HUDEP-2 (cell line): ENCODE measurements around the gene EPHB2.

Experiments
- DNase-seq, 76 experiments: peaks; one replicate each; lab custom pipeline; 2025; ENCODE audit not compliant: unreplicated experiment in 76 of 76; lab: John Stamatoyannopoulos, UW

EPHB2 gene

DNA sequence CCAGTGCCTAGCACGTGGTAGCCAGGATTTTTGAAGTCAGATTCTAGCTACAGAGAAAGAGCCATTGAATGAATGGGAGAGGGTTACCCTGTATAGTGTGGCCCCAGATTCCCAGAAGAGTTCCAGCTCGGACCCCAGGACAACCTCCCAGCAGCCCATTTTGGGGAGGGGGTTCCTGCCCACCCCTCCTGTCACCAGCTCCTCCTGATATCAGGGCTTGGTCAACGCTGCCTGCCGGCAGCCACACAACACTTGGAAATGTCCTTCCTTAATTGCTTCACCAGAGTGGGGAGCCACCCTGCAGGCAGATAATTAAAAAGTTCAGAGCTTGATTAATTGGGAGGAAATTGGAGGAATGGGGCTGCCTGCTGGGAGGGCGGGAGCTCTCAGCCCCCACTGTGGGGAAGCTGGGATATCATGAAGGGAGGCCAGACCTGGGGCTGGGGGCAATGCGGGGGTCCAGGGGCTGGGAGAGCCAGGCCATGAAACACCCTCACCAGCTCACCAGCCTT is 141.6 kb downstream of the EPHB2 start:
- DNase-seq = no peak

GRCh38 chr1:22853651-22854185 is 143.1 kb downstream of the EPHB2 start:
- DNase-seq = no peak

DNA sequence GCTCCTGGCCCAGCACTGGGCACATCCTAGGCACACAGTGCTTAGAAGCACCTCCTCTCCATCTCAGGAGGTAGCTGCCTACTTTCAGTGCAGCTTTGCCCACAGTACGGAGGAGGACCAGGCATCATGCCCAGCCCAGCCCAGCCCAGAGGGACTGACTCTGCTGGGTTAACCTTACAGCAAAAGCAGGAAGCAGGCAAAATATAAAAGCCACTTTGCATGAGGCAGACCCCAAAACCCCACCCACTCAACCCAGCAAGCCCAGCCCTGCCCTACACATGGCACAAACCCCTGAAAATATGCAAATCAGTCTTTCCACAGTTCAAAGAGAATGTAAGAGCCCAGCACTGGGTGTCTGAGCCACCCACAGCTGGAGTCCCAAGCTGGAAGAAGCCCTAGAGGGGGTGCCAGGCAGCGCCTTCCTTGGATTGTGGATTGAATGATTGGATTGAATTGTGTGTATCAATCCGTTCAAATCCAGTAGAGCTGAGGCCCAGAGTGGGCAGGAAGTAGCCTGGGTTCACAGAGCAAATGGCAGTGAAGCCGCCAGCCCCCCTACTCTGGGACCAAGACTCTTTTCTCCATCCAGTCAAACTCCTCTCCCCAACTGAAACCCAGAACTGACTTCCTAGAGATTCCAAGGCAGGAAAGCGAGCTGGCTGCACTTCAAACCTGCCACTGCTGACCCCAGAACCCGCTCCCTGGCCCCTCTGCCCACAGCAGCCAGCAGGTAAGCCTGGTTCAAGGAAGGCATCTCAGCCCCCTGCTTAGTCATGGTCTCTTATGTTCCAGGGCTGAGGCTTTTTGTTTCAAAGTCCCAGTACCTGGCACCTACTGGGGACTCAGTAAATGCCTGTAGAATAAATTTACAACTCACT is 144.3 kb downstream of the EPHB2 start:
- no peak for DNase-seq

- DNase-seq = no peak
Measured at GRCh38 chr1:22855668-22856606, 145.3 kb downstream of the EPHB2 start.

DNA sequence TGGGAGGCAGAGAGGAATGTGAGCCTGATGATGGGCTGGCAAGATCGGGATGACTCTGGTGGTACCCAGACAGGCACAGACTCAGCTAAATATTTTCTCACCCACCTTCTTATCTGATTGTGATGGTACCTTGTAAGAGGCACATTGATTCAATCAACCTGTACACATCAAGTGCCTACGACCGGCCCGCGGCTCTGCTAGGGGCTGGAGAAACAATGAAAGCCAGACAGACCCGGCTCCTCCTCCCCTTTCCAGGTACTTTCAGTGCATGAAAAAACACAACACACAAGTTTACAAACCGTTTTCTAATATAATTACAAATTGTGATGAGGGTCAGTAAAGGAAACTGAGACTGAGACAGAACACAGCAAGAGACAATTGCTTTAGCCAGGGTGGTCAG is 147.0 kb downstream of the EPHB2 start:
- no peak for DNase-seq

- DNase-seq = no peak
Measured at GRCh38 chr1:22860414-22860800, 149.8 kb downstream of the EPHB2 start.

DNA sequence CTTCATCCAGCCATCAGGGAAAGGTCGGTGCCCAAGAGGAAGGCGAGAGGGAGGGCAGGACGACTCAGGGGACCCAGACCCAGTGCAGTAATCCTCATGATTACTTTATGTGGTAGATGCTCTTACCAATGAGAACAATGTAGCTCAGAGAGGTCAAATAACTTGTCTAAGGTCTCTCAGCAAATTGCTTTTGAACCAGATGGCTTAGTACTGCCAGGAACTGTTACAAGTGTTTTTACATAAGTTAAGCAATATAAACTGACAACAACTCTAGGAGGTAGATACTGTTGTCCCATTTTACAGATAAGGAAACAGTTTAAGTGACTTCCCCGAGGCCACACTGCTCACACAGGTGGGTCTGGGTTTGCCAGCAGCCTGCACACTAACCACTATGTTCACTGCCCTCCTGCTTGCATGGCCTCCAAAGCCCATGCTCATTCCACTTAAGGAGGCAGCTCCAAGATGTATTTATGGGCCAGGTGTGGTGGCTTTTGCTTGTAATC is 150.3 kb downstream of the EPHB2 start:
- DNase-seq = no peak

GRCh38 chr1:22861764-22862440 is 151.3 kb downstream of the EPHB2 start:
- DNase-seq = peak in 7 of 76 experiments; percentile 1 to 14 (median 5)

DNA sequence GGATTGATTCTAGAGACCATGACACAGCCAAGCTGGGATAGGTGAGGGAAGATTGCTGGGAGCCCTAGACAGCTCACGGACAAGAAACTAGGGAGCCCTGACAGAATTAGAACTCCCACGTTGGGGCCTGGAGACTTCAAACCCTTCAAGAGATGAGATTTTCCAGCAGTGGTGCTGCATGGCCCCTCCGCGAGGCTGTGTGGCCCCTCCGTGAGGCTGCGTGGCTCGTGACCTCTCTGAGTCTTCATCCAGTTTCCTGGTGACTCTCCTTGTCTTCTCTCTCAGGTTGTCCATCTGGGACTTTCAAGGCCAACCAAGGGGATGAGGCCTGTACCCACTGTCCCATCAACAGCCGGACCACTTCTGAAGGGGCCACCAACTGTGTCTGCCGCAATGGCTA is 152.1 kb downstream of the EPHB2 start:
- DNase-seq = no peak

DNA sequence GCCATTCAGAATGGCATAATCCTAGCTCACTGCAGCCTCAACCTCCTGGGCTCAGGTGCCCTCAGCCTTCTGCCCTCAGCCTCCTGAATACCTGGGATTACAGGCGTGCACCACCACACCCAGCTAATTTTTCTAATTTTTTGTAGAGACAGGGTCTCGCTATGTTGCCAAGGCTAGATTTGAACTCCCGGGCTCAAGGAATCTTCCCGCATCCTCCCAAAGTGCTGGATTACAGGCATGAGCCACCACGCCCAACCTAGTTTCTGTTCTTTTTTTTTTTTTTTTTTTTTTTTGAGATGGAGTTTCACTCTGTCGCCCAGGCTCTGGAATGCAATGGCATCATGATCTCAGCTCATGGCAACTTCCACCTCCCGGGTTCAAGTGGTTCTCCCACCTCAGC is 153.1 kb downstream of the EPHB2 start:
- no peak for DNase-seq

GRCh38 chr1:22864886-22865285 is 154.2 kb downstream of the EPHB2 start:
- DNase-seq = no peak

- no peak for DNase-seq
Measured at GRCh38 chr1:22865736-22866135, 155.1 kb downstream of the EPHB2 start.

DNA sequence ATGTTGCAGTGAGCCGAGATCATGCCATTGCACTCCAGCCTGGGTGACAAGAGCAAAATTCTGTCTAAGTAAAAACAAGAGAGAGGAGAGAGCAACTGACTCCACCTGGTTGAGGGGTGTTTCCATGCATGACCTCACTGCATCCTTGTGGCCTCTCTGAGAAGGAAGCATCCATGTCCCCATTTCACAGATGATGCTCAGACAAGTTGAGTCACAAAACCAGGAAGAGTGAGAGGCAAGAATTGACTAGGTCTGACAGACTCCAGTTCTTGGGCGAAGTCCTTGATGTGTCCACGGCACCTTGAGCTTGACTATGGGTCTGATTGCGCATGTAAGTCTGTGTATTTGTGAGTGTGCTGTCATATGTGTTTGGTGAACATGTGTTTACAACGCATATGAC is 156.2 kb downstream of the EPHB2 start:
- no peak for DNase-seq

- DNase-seq = no peak
Measured at GRCh38 chr1:22868331-22868730, 157.7 kb downstream of the EPHB2 start.

DNA sequence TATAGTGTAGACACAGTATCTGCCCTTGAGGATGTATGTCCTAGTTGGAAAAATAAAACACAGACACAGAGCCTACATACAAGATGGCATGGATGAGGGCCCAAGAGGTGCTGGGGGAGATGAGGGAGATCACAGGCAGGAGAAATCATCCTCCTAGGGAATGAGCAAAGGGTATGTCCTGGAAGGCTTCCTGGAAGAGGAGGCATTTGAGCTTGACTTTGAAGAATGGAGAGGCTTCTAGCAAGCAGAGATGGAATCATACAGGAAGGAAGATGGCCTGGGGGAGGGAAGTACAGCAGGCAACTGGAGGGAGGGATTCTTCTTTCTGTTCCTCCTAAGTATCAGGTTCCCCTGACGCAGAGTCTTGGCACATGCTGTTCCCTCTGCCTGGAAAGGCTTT is 158.7 kb downstream of the EPHB2 start:
- DNase-seq = no peak

- no peak for DNase-seq
Measured at GRCh38 chr1:22870201-22870871, 159.7 kb downstream of the EPHB2 start.

DNA sequence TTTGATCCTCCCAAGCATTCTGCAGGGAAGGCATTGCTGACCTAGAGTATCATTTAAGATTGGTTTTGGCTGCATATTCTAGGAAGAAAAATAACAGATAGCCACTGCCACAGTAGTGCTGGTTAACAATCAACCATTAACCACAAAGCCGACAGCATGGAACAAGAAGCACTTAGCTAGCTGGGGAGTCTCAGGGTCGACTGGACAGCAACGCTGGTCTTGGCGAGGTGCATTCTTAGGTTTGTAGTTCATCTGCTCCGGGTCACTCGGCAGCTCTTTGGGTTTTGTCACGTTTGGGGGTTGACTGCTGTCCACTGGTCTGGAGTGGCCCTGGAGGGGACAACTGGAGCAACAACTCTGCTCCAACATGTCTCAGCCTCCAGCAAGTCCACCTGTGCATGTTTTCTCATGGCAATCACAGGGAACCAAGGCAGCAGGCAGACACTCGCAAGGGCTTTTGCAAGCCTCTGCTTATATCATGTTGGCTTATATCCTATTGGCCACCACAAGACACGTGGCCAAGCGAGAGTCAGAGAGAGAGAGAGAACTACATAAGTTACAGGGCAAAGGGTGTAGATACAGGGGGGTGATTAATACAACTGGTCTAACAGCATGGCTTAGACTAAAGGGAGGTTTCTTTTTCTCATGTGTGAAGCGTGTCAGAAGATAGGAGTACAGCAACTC is 162.5 kb downstream of the EPHB2 start:
- DNase-seq = no peak

GRCh38 chr1:22874785-22875184 is 164.1 kb downstream of the EPHB2 start:
- DNase-seq = no peak

- DNase-seq = no peak
Measured at GRCh38 chr1:22875241-22875640, 164.6 kb downstream of the EPHB2 start.
